Loucy (cell line): ENCODE results near the gene TBL1X.

Experiments
- EZH2phosphoT487 ChIP-seq: fragments of 200-600 bp; IDR thresholded peaks from 2 replicates; pipeline ENCODE4 v1.6.1; 2018; ENCODE audit warnings: antibody characterized with exemption, mild to moderate bottlenecking, moderate library complexity, borderline replicate concordance
- TF ChIP-seq, protein P1 (sequence below): fragments of 200-600 bp; sonication (generic); conservative IDR thresholded peaks from 2 replicates; pipeline ENCODE4 v1.5.1; 2014; ENCODE audit warnings: mild to moderate bottlenecking, antibody characterized with exemption, low read length

DNA sequence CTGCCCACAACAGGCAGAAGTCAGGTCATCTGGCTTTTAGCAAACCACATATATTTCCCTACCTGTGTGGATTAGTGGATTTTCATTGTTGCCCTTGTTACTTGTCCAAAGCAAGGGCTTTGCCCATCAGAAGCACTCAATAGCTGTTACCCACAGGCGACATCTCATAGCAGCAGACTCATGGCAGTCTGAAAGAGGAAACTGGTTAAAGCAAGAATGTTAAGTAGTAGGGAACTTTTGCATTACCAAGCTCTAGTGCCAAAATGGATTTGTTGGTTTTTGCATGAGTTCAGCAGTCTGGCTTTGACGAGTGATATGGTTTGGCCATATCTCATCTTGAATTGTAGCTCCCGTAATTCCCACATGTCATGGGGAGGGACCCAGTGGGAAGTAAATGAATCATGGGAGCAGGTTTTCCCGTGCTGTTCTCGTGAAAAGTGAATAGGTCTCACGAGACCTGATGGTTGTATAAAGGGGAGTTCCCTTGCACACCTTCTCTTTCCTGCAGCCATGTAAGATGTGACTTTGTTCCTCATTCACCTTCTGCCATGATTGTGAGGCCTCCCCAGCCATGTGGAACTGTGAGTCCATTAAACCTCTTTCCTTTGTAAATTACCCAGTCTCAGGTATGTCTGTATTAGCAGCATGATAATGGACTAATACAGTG, 192.9 kb downstream of the TBL1X start:
- TF ChIP-seq, protein P1, sequence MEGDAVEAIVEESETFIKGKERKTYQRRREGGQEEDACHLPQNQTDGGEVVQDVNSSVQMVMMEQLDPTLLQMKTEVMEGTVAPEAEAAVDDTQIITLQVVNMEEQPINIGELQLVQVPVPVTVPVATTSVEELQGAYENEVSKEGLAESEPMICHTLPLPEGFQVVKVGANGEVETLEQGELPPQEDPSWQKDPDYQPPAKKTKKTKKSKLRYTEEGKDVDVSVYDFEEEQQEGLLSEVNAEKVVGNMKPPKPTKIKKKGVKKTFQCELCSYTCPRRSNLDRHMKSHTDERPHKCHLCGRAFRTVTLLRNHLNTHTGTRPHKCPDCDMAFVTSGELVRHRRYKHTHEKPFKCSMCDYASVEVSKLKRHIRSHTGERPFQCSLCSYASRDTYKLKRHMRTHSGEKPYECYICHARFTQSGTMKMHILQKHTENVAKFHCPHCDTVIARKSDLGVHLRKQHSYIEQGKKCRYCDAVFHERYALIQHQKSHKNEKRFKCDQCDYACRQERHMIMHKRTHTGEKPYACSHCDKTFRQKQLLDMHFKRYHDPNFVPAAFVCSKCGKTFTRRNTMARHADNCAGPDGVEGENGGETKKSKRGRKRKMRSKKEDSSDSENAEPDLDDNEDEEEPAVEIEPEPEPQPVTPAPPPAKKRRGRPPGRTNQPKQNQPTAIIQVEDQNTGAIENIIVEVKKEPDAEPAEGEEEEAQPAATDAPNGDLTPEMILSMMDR: no peak
- no peak for TF ChIP-seq EZH2phosphoT487
